ENCODE data around the gene ATP10A. TPM values are rescaled to one million over a fixed set of nuclear protein-coding genes. Genes with fewer than 3 reads are reported as not detected.

The ATP10A gene
- total RNA-seq, 1 experiment from 2014 or later = not detected

- Histone ChIP-seq H4K20me1 (ENCODE audit: insufficient read depth, low read depth, low read length) (no peaks in the 10 kb centered on the region), H3K9ac (ENCODE audit: low read length) (no peak overlapping the region), H3K4me3 (ENCODE audit: low read length) (no peak overlapping the region), H3K4me2 (ENCODE audit: low read depth, low read length, poor library complexity, severe bottlenecking) (no peak overlapping the region), H3K9me3 (ENCODE audit: low read length) (peaks cover 17% of the 10 kb centered on the region), H3K27me3 (ENCODE audit: low read length) (no peaks in the 10 kb centered on the region), H3K9me2 (replicated peaks; ENCODE audit: insufficient read depth, low read length) (no peaks in the 10 kb centered on the region), H3K4me1 (ENCODE audit: low read length) (no peaks in the 10 kb centered on the region), H2AFZ (ENCODE audit: low read length) (no peak overlapping the region), H3K79me2 (ENCODE audit: low read length) (no peaks in the 10 kb centered on the region), H3K36me3 (ENCODE audit: insufficient read depth, low read length) (no peaks in the 10 kb centered on the region), H3K27ac (ENCODE audit: low read length) (no peak overlapping the region)
- no peak for DNase-seq
These were observed 60.8 kb downstream of the ATP10A start for GRCh38 chr15:25802285-25802830.

- Histone ChIP-seq H3K4me1 (ENCODE audit: low read length) (no peaks in the 10 kb centered on the region), H3K9ac (ENCODE audit: low read length) (no peak overlapping the region), H3K36me3 (ENCODE audit: insufficient read depth, low read length) (no peaks in the 10 kb centered on the region), H3K4me3 (ENCODE audit: low read length) (no peak overlapping the region), H3K9me3 (ENCODE audit: low read length) (peaks cover 15% of the 10 kb centered on the region), H3K79me2 (ENCODE audit: low read length) (no peaks in the 10 kb centered on the region), H3K4me2 (ENCODE audit: low read depth, low read length, poor library complexity, severe bottlenecking) (no peak overlapping the region), H3K27me3 (ENCODE audit: low read length) (no peaks in the 10 kb centered on the region), H3K27ac (ENCODE audit: low read length) (no peak overlapping the region), H3K9me2 (replicated peaks; ENCODE audit: insufficient read depth, low read length) (no peaks in the 10 kb centered on the region), H4K20me1 (ENCODE audit: insufficient read depth, low read depth, low read length) (no peaks in the 10 kb centered on the region), H2AFZ (ENCODE audit: low read length) (no peak overlapping the region)
- DNase-seq = no peak
These were observed 61.4 kb downstream of the ATP10A start for GRCh38 chr15:25801586-25802284.

- H3K4me2 ChIP-seq (ENCODE audit: low read depth, low read length, poor library complexity, severe bottlenecking) = no peak overlapping the region
- no peaks in the 10 kb centered on the region for H4K20me1 ChIP-seq (ENCODE audit: insufficient read depth, low read depth, low read length)
- H3K9me2 ChIP-seq (replicated peaks; ENCODE audit: insufficient read depth, low read length) = no peaks in the 10 kb centered on the region
- H3K9me3 ChIP-seq (ENCODE audit: low read length) = peaks cover 14% of the 10 kb centered on the region
- no peaks in the 10 kb centered on the region for H3K36me3 ChIP-seq (ENCODE audit: insufficient read depth, low read length)
- no peak overlapping the region for H2AFZ ChIP-seq (ENCODE audit: low read length)
- H3K27ac ChIP-seq (ENCODE audit: low read length) = no peak overlapping the region
- H3K79me2 ChIP-seq (ENCODE audit: low read length) = no peaks in the 10 kb centered on the region
- H3K4me3 ChIP-seq (ENCODE audit: low read length) = no peak overlapping the region
- H3K4me1 ChIP-seq (ENCODE audit: low read length) = no peaks in the 10 kb centered on the region
- no peak overlapping the region for H3K9ac ChIP-seq (ENCODE audit: low read length)
- H3K27me3 ChIP-seq (ENCODE audit: low read length) = no peaks in the 10 kb centered on the region
- DNase-seq = no peak
These were observed 62.2 kb downstream of the ATP10A start for GRCh38 chr15:25800761-25801515.

- H2AFZ ChIP-seq (ENCODE audit: low read length) = no peak overlapping the region
- no peak overlapping the region for H3K9ac ChIP-seq (ENCODE audit: low read length)
- no peak overlapping the region for H3K4me2 ChIP-seq (ENCODE audit: low read depth, low read length, poor library complexity, severe bottlenecking)
- no peaks in the 10 kb centered on the region for H3K9me2 ChIP-seq (replicated peaks; ENCODE audit: insufficient read depth, low read length)
- H4K20me1 ChIP-seq (ENCODE audit: insufficient read depth, low read depth, low read length) = no peaks in the 10 kb centered on the region
- H3K4me1 ChIP-seq (ENCODE audit: low read length) = no peaks in the 10 kb centered on the region
- H3K9me3 ChIP-seq (ENCODE audit: low read length) = peaks cover 14% of the 10 kb centered on the region
- no peak overlapping the region for H3K4me3 ChIP-seq (ENCODE audit: low read length)
- no peak overlapping the region for H3K27ac ChIP-seq (ENCODE audit: low read length)
- no peaks in the 10 kb centered on the region for H3K36me3 ChIP-seq (ENCODE audit: insufficient read depth, low read length)
- H3K79me2 ChIP-seq (ENCODE audit: low read length) = no peaks in the 10 kb centered on the region
- no peak for DNase-seq
- H3K27me3 ChIP-seq (ENCODE audit: low read length) = no peaks in the 10 kb centered on the region
These were observed 63.0 kb downstream of the ATP10A start for GRCh38 chr15:25799906-25800700.

GRCh38 chr15:25797936-25798901 lies 64.9 kb downstream of the ATP10A start:
- Histone ChIP-seq H4K20me1 (ENCODE audit: insufficient read depth, low read depth, low read length) (no peaks in the 10 kb centered on the region), H3K9ac (ENCODE audit: low read length) (no peak overlapping the region), H3K4me2 (ENCODE audit: low read depth, low read length, poor library complexity, severe bottlenecking) (no peak overlapping the region), H3K79me2 (ENCODE audit: low read length) (no peaks in the 10 kb centered on the region), H3K9me2 (replicated peaks; ENCODE audit: insufficient read depth, low read length) (no peaks in the 10 kb centered on the region), H3K36me3 (ENCODE audit: insufficient read depth, low read length) (no peaks in the 10 kb centered on the region), H3K27me3 (ENCODE audit: low read length) (no peaks in the 10 kb centered on the region), H2AFZ (ENCODE audit: low read length) (no peak overlapping the region), H3K27ac (ENCODE audit: low read length) (no peak overlapping the region), H3K9me3 (ENCODE audit: low read length) (peaks cover 6% of the 10 kb centered on the region), H3K4me3 (ENCODE audit: low read length) (no peak overlapping the region), H3K4me1 (ENCODE audit: low read length) (no peaks in the 10 kb centered on the region)
- DNase-seq = no peak

- Histone ChIP-seq H3K9ac (ENCODE audit: low read length) (no peak overlapping the region), H3K79me2 (ENCODE audit: low read length) (no peaks in the 10 kb centered on the region), H4K20me1 (ENCODE audit: insufficient read depth, low read depth, low read length) (no peaks in the 10 kb centered on the region), H2AFZ (ENCODE audit: low read length) (no peak overlapping the region), H3K27ac (ENCODE audit: low read length) (no peak overlapping the region), H3K4me3 (ENCODE audit: low read length) (no peak overlapping the region), H3K36me3 (ENCODE audit: insufficient read depth, low read length) (no peaks in the 10 kb centered on the region), H3K4me1 (ENCODE audit: low read length) (no peaks in the 10 kb centered on the region), H3K4me2 (ENCODE audit: low read depth, low read length, poor library complexity, severe bottlenecking) (no peak overlapping the region), H3K27me3 (ENCODE audit: low read length) (no peaks in the 10 kb centered on the region), H3K9me2 (replicated peaks; ENCODE audit: insufficient read depth, low read length) (no peaks in the 10 kb centered on the region), H3K9me3 (ENCODE audit: low read length) (peaks cover 6% of the 10 kb centered on the region)
- DNase-seq = no peak
These were observed 65.6 kb downstream of the ATP10A start for GRCh38 chr15:25797511-25797935.

GRCh38 chr15:25797035-25797434 lies 66.1 kb downstream of the ATP10A start:
- Histone ChIP-seq H3K36me3 (ENCODE audit: insufficient read depth, low read length) (no peaks in the 10 kb centered on the region), H3K9me2 (replicated peaks; ENCODE audit: insufficient read depth, low read length) (no peaks in the 10 kb centered on the region), H4K20me1 (ENCODE audit: insufficient read depth, low read depth, low read length) (no peaks in the 10 kb centered on the region), H3K9ac (ENCODE audit: low read length) (no peak overlapping the region), H3K4me2 (ENCODE audit: low read depth, low read length, poor library complexity, severe bottlenecking) (no peak overlapping the region), H3K79me2 (ENCODE audit: low read length) (no peaks in the 10 kb centered on the region), H3K27me3 (ENCODE audit: low read length) (no peaks in the 10 kb centered on the region), H3K4me1 (ENCODE audit: low read length) (no peaks in the 10 kb centered on the region), H2AFZ (ENCODE audit: low read length) (no peak overlapping the region), H3K9me3 (ENCODE audit: low read length) (peaks cover 6% of the 10 kb centered on the region), H3K4me3 (ENCODE audit: low read length) (no peak overlapping the region), H3K27ac (ENCODE audit: low read length) (no peak overlapping the region)
- no peak for DNase-seq

Measured in Karpas-422 (cell line).